Lung microvascular endothelial cell (primary cell): ENCODE data around the gene MED27. TPM values are rescaled to one million over a fixed set of nuclear protein-coding genes. Genes with fewer than 3 reads are reported as not detected.
A peak's percentile ranks its signal among the peaks of the same experiment; 100 is the strongest.
"Not testable (repeated sequence)": the region's sequence is repeated elsewhere in the genome, so short reads cannot be mapped to it uniquely, and the experiment has no call there.

ENCODE experiments used
- DNase-seq, 2 donors: peaks; one replicate each; pipeline versions ENCODE4 v3.0.0 to v3.0.0-alpha.2; 2010; ENCODE audit warnings: low read depth in 2 of 2
- total RNA-seq: library from RNA; depleted of rRNA; stranded (reverse); fragments of >200 nt; gene quantifications from 2 replicates; pipeline ENCODE4 v1.2.1, GENCODE V29; 2014

Gene MED27
- total RNA-seq, 1 donor from 2014 or later: 10.7 TPM

DNA sequence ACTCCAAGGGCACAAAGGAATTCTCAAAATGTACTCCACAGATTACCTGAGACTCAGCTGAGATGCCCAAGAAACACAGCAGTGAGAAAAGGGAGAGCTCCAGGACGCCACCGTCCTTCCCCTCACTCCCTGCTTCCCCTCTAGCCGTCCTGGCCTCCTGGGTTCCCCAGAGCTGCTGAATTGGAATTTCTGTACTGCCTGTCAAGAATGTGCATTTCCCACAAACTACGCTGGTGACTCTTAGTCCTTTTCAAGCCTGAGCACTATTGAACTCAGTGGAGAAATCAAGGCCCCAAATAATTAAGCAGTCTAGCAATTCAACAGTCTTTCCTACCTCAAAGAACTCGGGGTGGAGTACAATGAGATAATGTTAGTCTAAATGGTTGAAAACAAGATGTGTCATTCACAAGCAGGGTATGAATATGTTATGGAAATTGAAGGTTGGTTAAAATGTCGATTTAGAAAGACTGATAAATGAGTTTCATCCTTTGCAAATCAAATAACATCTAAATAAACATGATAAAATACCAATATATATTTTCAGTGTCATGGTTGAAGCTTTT, 153.2 kb downstream of the MED27 start:
- no peak for DNase-seq

- DNase-seq: no peak
These were observed 153.9 kb downstream of the MED27 start for GRCh38 chr9:131925677-131926177.

DNA sequence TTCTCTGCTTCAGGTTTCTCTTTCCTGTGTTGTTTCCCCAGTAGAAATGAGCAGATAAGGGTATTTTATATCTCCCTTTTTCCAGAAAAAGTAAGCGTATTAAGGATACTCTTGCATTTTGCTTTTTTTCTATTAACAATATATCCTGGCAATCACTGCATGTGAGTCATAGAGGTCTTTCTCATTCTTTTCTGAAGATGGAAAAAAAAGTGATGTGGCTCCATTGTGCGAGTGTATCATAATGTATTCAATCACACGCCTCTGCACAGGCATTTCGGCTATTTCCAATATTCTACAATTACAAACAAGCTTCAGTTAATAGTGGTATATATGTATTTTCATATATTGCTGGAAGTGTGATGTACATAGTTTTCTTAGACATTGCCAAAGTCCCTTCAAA, 155.9 kb downstream of the MED27 start:
- DNase-seq: peak; percentile 35 to 48

DNA sequence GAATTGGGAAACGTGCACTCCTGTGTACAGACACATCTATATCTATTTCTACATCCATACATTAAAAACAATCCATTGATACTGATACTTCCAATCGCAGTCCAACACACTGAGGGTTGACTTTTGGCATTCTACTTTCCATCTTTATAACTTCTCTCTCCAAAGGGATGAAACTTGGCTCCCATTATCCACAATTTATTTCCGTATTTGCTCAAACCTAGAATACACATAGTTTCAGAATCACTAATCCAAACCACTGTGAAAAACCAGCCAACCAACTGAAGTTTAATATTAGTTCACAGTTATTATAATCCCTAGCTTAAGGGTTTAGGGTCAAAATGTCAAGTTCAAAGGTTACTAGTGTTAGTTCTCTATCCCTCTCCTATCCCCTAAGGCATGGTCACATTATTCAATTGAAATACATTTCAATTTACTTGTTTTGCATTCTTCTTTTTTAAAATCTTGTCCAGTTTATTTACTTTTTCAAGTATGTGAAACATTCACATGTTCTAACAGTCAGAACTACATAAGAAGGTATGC, 156.5 kb downstream of the MED27 start:
- no peak for DNase-seq

- DNase-seq: not testable (repeated sequence)
These were observed 158.0 kb downstream of the MED27 start for GRCh38 chr9:131921635-131922034.

DNA sequence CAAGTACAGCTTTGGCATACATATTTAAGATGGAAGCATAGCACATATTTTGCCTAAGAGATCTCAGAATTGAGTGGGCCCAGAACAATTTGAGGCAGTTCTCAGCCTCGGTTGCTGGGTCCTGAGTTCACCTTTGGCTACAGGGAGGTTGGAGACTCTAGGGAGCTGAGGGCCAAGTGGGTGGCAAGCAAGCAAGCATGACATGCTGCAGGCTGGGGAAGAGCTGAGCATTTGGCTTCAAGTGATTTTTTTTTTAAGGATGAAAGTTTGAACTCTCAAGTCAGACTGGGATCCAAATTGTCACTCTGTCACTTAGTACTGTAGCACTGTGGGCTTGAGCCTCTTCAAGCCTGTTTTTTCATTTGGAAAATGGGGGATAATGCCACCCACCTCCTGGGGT, 160.5 kb downstream of the MED27 start:
- DNase-seq: no peak

- DNase-seq: no peak
These were observed 161.2 kb downstream of the MED27 start for GRCh38 chr9:131918481-131918880.

- no peak for DNase-seq
These were observed 162.7 kb downstream of the MED27 start for GRCh38 chr9:131917009-131917408.

GRCh38 chr9:131915181-131915580, 164.5 kb downstream of the MED27 start:
- no peak for DNase-seq

DNA sequence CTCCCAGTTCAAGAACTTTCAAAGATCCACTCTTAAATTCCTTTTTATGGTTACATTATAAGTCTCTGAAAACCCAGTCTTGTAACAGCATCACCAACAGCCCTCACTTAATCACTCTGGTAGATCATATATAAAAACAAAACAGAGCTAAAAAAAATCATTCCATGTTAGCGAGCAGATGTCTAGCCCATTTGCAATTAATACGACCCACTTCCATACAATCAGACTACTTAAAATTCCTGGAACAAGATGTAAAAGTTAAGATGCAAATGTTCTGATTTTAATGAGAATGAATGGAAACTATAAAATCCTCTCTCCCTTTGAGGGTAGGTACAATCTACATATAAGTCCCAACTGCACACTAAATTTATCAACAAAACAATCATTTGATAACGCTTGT, 167.0 kb downstream of the MED27 start:
- DNase-seq: no peak

DNA sequence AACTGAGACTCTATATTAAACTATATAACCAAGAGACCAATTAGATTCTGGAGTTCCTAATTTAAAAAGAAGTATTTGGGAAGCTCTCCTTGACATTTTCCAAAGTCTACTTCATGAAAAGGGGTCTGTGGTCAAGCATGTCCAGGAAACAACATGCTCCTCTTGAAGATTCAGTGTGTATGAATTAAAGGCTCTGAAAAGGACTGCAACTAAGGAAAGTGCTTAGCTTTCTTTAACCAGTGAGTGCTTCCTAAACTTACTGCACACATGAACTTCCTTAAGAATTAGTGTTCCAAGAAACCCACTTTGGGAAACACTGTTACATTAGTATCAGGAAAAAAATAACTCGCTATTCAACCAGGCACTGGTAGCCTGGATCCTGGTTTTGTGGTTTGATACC, 167.6 kb downstream of the MED27 start:
- DNase-seq: no peak

GRCh38 chr9:131910572-131910971, 169.1 kb downstream of the MED27 start:
- DNase-seq: no peak

DNA sequence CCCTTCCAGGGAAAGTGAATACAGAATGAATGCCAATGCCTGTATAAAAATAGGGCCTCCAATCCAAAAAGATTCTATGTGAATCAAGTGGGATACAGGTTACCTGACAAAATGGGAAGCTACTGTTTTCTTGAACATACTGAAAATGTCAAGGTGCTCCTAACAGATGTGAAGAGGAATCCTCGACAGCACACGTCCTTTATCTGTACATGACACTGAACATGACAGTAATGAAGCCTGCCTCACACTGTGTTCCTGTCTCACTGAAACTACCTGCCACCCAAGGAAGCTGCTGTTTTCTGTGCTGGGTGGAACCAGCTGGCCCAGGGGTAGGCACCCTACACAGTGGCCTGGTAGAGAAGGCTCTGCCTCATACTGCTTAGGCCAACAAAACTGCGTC, 174.5 kb downstream of the MED27 start:
- DNase-seq: no peak

DNA sequence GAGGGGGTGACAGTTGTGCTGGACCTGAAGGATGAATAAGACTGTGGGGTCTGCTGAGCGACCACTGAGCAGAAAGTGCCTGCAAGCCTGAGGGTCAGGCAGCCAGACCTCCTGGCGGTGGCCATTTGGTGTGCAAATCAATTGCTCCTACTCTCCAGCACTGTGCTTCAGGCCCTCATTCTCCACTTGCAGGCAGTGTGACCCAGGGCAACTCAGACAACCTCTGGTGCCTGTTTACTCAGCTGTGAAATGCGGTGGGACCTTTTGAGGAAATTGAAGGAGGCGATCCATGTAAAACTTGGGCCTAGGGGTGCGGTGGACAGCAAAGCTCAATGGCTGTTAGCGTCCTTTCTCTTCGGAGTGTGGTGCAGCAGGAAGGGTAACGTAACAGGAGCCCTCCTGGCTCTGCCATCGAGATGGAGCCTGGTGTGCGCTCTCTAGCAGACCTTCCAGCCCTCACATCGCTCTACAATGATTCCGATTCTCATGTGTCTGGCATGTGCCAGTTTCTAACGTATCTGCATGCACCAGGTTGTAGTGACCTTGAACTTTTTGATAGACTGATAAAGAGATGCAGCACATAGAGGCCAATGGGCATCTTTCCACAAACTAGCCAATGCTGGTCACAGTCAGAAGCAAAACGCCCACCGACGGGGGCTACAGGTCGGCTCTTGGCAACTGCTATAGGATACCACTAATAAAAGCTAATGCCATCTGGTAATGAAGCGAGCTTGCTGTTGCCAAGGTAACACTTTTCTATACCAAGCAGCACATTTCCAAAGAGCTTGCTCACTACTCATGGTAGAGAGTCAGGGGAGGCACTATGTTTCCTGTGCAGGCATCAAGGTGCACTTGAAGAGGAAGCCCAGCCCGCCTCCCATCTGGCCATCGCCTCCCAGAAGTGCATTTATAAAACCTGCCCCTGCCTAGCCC, 180.1 kb downstream of the MED27 start:
- DNase-seq: no peak

DNA sequence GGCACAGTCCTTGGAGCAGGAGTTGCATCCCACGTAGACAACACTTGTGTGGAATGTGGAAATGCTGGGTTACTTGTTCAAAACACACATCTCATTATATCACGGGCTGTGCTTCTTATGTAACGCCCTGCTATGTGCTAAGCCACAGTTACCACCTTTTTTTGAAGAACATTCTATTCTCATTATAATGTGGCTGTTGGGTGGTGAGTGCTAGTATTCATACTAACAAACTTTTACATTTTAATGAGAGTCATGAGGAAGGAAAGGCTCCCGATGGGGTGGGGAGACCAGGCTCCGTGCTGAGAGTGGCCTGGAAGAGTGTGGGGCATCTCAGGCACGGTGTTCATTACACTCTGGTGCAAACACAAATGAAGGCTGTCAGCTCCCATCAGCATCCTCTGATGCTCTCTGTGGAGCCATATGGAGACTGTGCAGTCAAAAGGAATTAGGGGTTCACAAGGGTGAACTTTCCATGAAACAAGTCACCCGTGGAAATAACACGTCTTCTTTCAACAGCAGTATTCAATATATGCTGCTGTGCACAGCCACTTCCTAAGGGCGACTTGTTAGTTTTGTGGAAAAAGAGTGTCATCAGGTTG, 186.7 kb downstream of the MED27 start:
- DNase-seq: no peak

- no peak for DNase-seq
These were observed 187.4 kb downstream of the MED27 start for GRCh38 chr9:131892162-131892707.

DNA sequence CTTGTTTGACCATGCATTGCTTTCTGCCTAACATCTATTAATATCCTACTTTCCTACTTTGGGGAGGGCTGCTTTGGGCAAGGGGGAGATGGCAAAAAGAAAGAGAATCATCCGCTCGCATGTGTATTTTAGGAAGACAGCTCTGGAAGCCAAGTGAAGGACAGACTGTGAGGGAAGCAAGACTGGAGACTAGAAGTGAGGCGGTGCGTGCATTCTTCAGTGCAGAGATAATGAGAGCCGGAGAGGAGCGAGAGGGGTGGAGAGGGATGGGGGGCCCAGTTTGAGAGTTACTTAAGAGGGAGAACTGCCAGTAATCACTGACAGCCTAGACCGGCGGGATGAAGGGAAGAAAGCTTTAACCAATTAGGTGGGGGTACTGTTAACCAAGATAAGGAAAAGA, 188.1 kb downstream of the MED27 start:
- no peak for DNase-seq

DNA sequence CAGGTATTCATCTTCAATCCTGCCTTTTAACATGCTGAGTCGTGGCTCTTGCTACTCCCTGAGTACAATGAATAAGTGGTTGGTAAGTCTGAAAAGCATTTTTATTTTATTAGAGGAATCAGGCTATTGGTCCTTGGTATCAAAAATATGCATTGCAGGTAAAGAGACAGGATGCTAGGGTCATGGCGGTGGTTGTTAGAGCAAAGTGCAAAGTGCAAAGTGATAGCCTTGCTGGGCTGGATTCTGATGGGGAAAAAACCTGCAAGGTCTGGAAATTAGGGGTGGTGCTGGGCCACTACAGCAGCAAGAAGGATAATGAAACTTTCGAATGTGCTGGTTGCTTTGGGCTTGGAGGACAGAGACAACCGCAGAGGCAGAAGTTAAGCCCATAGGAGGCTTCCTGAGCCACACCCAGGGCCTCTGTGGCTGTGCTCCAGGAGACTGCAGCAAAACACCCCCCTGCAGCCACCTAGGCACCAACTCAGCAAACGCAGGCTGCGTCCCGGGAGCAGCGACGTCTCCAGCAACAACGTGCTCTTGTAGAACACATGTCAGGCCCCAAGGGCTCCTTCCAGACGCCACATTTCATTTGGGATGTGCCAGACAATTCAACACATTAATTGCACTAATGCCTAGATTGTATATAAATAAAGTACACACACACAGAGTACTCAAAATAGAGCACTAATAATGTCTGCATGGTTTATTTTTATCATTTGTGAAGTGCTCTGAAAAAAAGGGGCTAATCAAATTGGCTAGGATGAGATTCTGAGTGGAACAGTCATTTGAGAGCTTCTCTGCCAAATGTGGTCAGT, 190.0 kb downstream of the MED27 start:
- DNase-seq: no peak

DNA sequence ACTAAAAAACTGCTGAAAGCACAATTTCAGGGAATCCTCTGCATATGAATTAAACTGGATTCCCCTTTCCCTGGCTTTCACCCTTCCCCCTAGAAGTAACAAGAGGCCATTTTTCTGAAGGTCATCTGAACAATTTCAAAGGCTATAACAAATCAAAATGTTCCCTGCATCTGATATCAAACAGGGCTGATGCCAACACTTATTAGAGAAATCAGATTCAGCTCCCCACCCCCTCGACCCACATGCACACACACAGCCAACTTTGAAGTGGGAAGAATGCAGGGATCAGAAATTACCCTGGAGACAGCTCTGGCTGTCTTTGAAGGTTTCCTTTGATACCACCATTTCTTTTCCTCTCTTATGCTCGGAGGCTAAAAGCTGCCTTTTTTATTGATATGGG, 190.7 kb downstream of the MED27 start:
- no peak for DNase-seq

GRCh38 chr9:131887680-131888079, 192.0 kb downstream of the MED27 start:
- DNase-seq: no peak

GRCh38 chr9:131886826-131887225, 192.8 kb downstream of the MED27 start:
- DNase-seq: no peak
